ENCODE data around the gene SPOCK1. TPM values are rescaled to one million over a fixed set of nuclear protein-coding genes. Genes with fewer than 3 reads are reported as not detected.

Gene SPOCK1
- polyA plus RNA-seq, 4 donors, result 8.9 to 11.3 (median 9.8) TPM

GRCh38 chr5:137136991-137137632, 362.0 kb downstream of the SPOCK1 start:
- no peak for DNase-seq (ENCODE audit: low read depth in 4 of 4, low spot score in 3 of 4)

- no peak for DNase-seq (ENCODE audit: low read depth in 4 of 4, low spot score in 3 of 4)
These were observed 364.1 kb downstream of the SPOCK1 start for GRCh38 chr5:137134920-137135532.

GRCh38 chr5:137129886-137130680, 369.0 kb downstream of the SPOCK1 start:
- no peak for DNase-seq (ENCODE audit: low read depth in 4 of 4, low spot score in 3 of 4)

DNA sequence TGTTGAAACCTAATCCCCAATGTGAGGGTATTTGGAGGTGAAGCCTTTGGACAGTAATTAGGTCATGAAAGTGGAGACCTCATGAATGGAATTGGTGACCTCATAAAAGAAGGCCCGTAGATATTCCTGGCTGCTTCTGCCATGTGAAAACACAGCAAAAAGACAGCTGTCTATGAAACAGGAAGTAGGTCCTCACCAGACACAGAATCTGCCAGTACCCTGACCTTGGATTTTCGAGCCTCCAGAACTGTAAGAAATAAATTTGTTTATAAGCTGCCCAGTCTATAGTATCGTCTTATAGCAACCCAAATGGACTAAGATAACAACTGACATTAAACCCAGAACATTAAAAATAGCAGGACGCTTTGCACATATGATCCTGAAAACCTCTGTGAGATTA, 371.1 kb downstream of the SPOCK1 start:
- DNase-seq (ENCODE audit: low read depth in 4 of 4, low spot score in 3 of 4), result no peak

DNA sequence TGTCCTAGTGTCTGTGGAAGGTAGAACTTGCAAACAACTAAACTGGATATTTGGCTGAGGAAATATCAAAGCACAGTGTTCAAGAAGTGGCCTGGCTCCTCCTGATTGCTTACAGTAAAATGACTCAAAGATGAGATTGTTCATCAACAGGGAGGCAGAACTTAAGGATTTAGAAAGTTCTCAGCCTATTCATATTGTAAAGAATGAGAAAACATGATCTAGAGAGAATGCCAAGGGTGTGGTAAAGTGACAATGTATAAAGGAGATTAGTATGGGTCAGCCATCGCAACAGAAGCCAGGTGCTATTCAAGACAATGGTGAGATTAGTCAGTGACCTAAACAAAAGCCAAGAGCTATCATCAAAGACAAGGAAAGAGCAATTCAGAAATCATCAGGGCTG, 372.3 kb downstream of the SPOCK1 start:
- no peak for DNase-seq (ENCODE audit: low read depth in 4 of 4, low spot score in 3 of 4)

DNA sequence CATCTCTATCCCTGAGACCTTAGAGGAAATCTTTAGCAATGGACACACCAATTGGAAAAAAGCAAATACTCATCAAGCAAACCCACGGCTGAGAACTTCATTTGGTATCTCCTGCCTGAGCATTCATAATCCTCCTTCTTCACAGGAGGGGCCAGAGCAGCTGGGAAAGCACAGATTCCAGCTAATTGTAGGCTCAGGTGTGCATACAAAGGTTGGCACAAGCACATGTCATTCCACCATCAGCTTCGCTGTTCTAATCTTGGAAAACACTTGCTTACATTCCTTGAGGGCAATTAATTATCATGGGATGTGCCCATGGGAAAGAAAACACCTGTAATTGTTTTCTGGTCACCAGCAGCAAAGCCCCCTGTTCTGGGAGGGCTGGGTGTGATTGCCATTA, 376.6 kb downstream of the SPOCK1 start:
- DNase-seq (ENCODE audit: low read depth in 4 of 4, low spot score in 3 of 4), result no peak

DNA sequence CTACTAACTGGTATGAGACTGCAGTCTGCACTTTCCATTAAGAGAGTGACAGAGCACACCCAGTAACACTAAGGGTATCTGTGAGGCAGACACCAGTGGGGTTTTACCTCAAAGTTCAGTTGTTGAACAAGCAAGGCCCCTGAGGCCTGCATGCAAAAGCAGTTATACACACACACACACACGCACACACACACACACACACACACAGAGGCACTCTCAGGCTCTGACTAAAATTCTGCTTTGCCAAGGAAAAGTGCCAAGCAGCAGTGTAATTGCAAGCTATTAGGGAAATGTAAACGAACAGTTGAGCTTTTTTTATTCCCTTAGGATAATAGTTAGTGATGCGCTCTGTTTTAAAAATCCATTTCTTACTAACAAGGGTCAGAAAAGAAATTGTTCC, 377.1 kb downstream of the SPOCK1 start:
- no peak for DNase-seq (ENCODE audit: low read depth in 4 of 4, low spot score in 3 of 4)

GRCh38 chr5:137119321-137119720, 379.8 kb downstream of the SPOCK1 start:
- DNase-seq (ENCODE audit: low read depth in 4 of 4, low spot score in 3 of 4), result no peak

DNA sequence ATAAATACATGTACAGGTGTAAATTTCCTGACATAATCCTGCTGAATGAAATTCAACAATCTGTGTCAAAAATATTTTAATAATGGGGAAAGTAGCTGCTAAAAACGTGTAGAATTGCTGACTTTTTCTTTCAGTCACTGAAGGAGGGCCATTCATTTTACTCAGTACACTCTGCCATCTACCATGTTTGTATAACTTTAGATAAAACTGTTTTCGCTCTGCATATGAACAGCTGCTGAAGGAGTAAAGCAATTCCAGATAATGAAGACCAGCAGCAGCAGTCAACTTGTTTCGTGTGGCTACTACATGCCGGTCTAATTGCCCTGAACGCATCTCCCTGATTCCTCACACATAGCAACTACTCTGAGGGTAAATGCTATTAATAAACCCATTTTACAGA, 380.5 kb downstream of the SPOCK1 start:
- no peak for DNase-seq (ENCODE audit: low read depth in 4 of 4, low spot score in 3 of 4)

- no peak for DNase-seq (ENCODE audit: low read depth in 4 of 4, low spot score in 3 of 4)
These were observed 384.0 kb downstream of the SPOCK1 start for GRCh38 chr5:137115152-137115551.

- no peak for DNase-seq (ENCODE audit: low read depth in 4 of 4, low spot score in 3 of 4)
These were observed 384.6 kb downstream of the SPOCK1 start for GRCh38 chr5:137114529-137114928.

GRCh38 chr5:137113939-137114338, 385.2 kb downstream of the SPOCK1 start:
- no peak for DNase-seq (ENCODE audit: low read depth in 4 of 4, low spot score in 3 of 4)

DNA sequence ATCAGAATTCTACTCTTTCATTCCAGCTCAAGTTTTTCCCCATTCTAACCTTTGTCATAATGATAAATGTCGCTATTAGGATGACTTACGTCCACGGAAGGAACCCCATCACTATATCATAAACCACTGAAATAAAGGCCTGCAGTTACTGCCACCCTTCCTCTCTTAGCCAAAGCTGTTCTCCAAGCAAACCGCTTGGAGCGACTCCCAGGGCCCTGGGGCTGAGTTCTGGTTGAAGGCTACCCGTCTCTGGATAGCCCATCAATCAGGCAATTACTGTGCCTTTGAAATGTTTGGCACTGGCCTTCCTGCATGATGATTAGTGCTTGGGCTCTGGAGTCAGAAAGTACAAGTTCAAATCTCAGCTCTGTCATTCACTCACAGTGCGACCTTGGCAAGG, 386.0 kb downstream of the SPOCK1 start:
- DNase-seq (ENCODE audit: low read depth in 4 of 4, low spot score in 3 of 4), result no peak

- no peak for DNase-seq (ENCODE audit: low read depth in 4 of 4, low spot score in 3 of 4)
These were observed 393.6 kb downstream of the SPOCK1 start for GRCh38 chr5:137105351-137106035.

DNA sequence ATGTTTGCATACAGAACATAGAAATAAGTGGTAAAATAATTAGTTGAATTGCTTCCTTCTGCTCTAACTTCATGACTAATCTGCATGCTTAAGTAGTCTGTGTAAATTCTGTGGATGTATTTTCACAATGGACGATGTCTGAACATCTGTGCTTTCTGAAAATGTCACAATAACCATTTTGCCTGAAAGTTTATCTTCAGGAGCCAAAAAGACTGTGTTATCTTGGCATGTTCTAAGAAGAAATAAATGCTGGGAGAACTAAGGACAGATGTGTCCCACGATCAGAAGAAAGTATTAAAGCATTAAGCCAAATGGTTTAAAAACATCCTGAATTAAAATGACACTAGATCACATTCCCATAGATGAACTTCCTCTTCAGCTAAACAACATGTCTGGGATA, 397.6 kb downstream of the SPOCK1 start:
- DNase-seq (ENCODE audit: low read depth in 4 of 4, low spot score in 3 of 4), result no peak

DNA sequence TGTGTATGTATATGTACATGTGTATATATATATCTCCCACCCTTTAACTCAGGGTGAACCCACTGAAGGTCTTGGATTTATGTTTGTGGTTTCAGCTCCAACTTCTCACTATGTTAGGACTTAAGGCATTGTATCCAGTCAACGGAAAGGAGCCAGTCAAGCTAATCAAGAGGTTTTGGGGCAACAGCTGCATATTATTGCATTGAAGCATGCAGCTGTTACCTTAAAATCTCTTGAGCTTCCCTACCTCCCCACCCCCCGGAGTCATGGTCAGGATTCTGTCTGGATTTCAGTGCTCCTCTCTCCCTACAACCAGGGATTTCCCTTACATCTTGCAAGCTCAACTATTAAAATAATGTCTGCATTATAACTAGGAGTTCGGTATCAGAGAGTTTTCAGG, 399.5 kb downstream of the SPOCK1 start:
- no peak for DNase-seq (ENCODE audit: low read depth in 4 of 4, low spot score in 3 of 4)

GRCh38 chr5:137098663-137099062, 400.5 kb downstream of the SPOCK1 start:
- DNase-seq (ENCODE audit: low read depth in 4 of 4, low spot score in 3 of 4), result no peak

DNA sequence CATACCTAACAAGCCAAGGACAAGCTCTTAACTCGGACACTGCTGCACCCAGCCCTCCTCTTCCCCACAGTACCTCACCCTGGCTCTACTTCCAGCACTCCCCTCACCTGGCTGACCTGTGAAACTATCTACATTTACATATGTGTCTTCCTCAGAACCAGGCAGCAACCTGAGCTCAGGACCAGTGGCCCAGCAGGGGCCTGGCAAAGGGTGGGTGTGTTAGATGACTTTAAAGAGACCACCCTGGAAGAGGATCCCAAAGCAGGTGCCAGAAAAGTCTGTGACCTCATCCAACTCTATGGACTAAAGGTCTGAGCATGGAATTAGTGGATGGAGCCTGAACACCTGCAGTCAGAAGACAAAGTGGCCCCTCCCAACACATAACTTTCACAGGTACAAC, 400.9 kb downstream of the SPOCK1 start:
- no peak for DNase-seq (ENCODE audit: low read depth in 4 of 4, low spot score in 3 of 4)

GRCh38 chr5:137097203-137097602, 401.9 kb downstream of the SPOCK1 start:
- DNase-seq (ENCODE audit: low read depth in 4 of 4, low spot score in 3 of 4), result no peak

DNA sequence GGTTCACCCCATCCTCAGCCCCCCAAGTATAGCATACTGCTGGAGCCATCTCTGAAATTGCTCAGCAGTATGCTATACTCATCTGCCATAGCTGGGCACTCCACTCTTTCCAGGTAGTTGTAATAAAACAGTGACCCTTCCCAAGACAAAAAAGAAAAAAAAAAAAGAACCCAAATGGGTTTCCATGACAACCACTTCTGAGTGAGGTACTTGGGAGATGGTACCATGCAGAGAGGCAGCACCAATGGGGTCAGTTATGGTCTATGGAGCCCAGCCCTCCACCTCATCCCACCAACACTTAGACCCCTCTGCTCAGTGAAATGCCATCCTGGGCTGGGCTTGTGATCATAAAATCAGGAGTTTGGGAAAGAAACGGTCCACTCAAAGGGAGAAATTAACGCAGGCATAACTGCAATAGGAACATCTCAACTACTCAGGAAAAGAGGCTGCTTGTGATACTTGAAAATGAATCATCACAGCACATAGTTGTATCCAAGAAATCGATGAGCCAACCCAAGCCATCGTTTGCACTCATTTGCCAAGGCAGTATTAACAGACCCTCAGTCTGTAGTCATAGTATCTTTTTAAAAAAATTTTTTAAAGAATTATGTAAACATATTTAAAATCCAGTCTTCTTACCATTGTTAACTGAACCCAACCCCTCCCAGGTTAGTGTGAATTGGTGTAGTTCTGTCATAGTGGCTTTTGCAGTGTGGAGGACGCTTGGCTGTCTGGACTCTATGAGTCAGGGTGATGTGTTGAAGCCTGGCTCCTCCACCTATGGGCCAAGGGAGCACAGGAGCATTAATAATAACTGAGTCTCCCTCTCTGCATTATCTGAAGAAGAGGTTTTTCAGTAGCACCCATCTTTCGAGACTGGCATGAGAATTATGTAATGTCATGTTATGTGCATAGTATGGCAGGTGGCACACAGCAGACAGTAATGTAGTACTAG, 402.7 kb downstream of the SPOCK1 start:
- no peak for DNase-seq (ENCODE audit: low read depth in 4 of 4, low spot score in 3 of 4)
